ENCODE data around the gene TBC1D2.
"Not testable (repeated sequence)": the region's sequence is repeated elsewhere in the genome, so short reads cannot be mapped to it uniquely, and the experiment has no call there.

The TBC1D2 gene

DNA sequence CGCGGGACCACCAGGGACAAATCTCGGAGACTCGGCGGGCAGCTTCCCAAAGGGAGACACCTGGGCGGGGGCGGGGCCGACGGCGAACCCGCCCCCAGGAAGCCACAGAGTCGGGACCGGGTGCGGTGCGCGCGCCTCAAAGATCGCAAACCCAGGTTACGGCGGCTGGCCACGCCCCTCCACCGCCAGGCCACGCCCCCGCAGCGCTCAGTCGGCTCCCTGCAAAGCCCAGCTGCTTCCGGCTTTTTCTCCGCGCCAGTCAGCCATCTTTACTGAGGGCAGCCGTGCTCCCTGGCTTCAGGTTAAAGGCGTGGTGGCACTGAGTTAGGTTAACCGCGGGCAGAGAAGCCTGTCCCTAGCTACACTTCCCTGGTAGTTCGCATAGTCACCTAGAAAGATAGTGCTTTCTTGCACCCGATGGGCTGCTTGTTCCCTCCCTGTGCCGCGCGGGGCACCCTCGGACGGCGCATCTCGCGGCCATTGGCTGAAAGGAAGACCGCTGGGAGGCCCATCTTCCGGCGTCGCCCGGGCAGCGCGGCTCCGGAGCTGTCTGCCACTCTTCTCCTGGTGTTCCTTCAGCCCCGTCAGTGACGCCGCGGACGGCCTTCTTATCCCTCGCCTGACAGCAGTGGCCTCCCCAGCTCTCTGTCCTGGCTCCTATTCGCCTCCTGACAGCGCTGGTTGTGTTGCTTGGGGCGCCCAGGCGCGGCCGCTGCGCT, at the start of gene TBC1D2:
TSS of gene TBC1D2 (minus strand) at position 72 of the 719 bp plus-strand sequence. CDS start 108 bp downstream, outside the sequence.
- DNase-seq (ENCODE audit: low read depth in 3 of 3, low spot score in 1 of 3): peak; percentile 94 to 98 (median 97)

GRCh38 chr9:98304381-98304780, 48.9 kb upstream of the TBC1D2 start:
- DNase-seq (ENCODE audit: low read depth in 3 of 3, low spot score in 1 of 3): no peak

DNA sequence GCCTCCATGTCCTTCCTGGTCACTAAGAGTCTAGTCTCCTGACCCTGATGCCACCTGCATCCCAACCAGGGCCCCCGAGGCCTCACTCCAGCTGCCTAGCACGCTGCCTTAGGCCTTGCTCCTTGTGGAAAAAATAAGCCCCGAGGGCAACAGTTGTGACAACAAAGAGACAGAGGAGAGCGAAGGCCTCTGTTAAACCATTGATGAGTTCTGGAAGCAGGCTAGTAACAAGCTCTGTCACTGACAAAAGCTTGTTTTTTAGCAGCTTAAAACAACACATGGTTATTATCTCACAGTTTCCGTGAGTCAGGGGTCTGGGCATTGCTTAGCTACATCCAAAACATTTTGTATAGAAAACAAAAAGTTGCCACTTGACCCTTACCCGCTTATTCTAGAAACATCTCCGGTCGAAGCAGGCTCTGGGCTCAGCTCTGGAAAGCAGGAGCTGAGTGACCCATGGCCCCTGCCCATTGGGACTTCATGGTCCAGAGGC, 48.2 kb upstream of the TBC1D2 start:
- DNase-seq (ENCODE audit: low read depth in 3 of 3, low spot score in 1 of 3): no peak

DNA sequence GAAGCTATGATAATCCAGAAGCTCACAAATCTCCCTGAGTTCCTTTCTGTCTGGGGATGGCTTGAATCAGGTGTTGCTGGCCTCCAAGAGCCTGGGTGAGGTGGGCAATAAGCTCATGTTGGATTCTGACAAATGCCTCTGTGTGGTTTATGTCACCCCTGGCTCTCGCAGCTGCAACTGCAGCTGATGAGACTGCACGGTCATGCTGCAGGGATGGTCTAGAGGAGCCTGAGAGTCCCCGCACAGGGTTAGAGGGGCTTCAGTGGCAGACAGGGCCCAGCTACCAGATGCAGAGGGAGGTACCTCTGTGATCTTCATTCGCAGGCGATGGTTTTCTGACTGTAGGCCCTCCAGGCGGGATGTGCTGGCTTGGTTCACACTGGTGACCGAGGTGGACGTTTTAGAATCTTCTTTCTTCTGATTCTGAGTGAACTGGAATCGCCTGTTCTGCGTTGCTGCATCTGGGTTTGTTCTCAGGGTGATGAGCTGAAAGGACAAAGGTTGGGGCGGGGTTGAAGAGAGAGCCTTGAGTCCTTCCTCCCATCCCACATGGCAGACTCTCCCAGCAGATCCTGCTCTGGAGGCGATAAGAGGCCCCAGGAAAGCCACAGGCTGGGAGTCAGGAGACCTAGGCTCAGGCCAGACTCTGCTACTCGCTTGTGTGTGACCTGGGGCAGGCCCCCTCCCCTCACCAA, 47.6 kb upstream of the TBC1D2 start:
- DNase-seq (ENCODE audit: low read depth in 3 of 3, low spot score in 1 of 3): no peak

DNA sequence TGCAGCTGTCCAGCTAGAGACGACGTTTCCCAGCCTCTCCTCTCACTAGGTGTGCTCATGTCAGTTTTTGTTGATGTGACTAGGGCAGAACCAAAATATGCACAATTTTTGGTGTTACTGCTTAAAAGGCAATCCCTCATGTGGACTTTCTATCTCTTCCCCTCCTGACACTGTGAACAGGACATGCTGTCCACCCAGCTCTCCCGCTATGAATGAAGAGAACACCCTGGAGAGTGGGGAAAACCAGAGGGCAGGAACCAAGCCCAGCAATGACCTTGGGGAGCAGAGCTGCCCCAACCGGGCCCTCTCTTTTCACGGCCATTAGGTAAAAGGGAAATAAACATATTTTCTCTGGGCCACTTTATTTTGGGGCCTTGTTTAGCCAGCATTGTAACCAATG, 46.7 kb upstream of the TBC1D2 start:
- DNase-seq (ENCODE audit: low read depth in 3 of 3, low spot score in 1 of 3): no peak

DNA sequence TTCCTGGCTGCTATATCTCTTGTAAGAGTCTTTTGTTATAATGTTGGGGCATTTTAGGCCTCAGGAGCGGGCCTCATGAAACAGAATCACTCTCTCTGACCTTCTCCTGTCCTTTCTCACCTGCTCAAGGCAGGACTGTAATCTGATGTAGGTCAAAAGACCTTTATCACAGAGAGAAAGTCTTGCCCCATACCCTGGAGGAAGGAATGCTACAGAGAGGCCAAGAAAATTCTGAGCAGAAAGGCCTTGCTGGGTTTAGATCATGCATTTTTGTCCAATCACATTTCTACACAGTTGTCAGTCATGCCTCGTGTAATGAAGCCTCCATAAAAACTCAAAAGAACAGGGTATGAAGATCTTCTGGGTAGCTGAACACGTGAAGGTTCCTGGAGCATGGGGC, 45.2 kb upstream of the TBC1D2 start:
- DNase-seq (ENCODE audit: low read depth in 3 of 3, low spot score in 1 of 3): no peak

DNA sequence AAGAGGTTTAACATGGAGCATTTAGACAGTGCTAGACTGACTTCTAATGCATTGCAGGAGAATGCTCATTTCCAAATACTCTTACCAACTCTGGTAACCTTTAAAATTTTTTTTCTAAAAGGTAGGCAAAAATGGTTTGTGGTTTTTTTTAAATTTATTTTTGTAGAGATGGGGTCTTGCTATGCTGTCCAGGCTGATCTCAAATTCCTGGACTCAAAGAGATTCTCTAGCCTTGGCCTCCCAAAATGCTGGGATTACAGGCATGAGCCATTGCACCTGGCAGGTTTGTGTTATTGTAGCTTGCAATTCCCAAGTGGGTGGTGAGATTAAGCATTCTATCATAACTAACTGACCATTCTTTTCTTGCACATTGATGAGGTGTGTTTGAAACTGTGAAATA, 43.0 kb upstream of the TBC1D2 start:
- no peak for DNase-seq (ENCODE audit: low read depth in 3 of 3, low spot score in 1 of 3)

DNA sequence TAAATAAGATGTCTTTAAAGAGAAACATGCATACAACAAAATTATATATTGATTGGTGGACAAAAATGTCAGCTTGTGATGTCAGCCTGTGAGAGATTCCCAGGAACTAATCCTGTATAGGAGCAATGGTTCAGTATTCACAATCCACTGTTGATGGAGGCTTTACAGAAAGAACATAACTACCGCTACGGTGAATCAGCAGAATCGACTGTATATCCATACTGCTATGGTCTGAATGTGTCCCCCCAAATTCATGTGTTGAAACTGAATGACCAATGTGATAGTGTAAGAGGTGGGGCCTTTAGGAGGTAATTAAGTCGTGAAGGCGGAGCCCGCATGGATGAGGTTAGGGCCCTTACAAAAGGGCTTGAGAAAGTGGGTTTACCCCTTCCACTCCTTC, 40.4 kb upstream of the TBC1D2 start:
- no peak for DNase-seq (ENCODE audit: low read depth in 3 of 3, low spot score in 1 of 3)

DNA sequence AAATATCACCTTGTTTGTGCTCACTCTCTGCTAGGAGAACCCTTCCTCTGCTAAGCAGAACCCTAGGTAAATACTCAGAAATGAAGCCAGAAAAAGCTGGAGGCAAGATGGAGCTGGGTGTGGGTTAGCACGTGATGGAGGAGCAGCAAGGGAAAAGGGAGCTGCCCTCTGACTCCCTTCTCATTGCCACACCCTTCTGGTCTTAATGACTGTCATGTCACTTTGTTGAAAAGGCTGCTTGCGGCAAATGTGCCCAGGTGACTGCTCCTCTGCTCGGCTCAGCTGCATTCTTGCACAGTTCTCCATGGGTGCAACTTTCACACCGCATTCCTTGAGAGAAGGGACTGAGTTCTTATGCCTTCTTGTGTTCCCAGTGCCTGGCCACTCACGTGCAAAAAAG, 36.4 kb upstream of the TBC1D2 start:
- no peak for DNase-seq (ENCODE audit: low read depth in 3 of 3, low spot score in 1 of 3)

GRCh38 chr9:98290411-98290810, 35.0 kb upstream of the TBC1D2 start:
- DNase-seq (ENCODE audit: low read depth in 3 of 3, low spot score in 1 of 3): no peak

- no peak for DNase-seq (ENCODE audit: low read depth in 3 of 3, low spot score in 1 of 3)
Measured at GRCh38 chr9:98289614-98290201, 34.3 kb upstream of the TBC1D2 start.

GRCh38 chr9:98288881-98289280, 33.4 kb upstream of the TBC1D2 start:
- DNase-seq (ENCODE audit: low read depth in 3 of 3, low spot score in 1 of 3): no peak

GRCh38 chr9:98287384-98287783, 31.9 kb upstream of the TBC1D2 start:
- no peak for DNase-seq (ENCODE audit: low read depth in 3 of 3, low spot score in 1 of 3)

DNA sequence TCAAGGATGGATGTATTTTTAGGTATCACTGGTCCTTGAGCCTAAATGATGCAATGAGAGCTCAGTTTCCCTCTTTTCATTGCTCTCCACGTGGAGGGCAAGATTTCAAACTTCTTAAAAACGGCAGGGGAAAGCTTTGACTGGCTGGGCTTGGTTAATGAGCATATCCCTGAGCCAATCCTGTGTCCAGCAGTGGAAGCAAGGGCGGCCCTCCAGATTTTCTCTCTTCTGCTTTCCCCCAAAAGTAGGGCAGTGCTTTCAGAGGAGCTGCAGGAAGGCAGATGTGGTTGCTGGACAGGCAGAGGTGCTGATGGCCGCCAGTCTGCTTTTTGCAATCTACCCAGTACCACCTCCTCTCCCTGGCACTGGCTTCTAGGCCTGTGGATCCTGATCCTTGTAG, 30.0 kb upstream of the TBC1D2 start:
- DNase-seq (ENCODE audit: low read depth in 3 of 3, low spot score in 1 of 3): no peak

DNA sequence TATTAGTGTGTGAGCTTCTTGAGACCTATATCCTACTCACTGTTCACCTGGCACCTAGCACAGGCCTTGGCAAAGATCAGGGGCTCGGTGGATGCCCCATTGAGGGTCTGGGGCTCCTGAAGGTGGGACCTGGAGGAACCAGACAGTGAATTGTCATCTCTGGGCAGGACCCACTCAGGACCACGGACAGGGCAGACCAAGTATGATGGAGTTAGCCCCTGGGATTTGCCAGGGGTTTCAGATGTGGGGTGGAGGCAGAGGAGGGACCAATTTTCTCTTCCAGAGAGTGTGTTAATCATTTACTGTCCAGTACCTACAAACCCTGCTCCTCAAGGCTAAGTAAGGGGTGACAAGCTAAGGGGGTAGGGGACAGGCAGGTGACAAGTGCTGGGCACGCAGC, 29.3 kb upstream of the TBC1D2 start:
- DNase-seq (ENCODE audit: low read depth in 3 of 3, low spot score in 1 of 3): no peak

DNA sequence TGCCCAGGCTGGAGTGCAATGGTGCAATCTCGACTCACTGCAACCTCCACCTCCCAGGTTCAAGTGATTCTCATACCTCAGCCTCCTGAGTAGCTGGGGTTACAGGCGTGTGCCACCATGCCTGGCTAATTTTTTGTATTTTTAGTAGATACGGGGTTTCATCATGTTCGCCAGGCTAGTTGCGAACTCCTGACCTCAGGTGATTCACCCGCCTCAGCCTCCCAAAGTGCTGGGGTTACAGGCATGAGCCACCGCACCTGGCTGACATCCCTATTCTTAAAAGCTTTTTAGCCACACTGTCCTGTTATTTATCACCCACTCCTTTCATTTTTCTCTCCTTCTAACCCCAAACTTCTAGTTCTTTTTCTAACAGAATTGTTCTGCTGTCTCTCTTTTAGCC, 27.7 kb upstream of the TBC1D2 start:
- not testable (repeated sequence) for DNase-seq (ENCODE audit: low read depth in 3 of 3, low spot score in 1 of 3)

GRCh38 chr9:98281281-98281680, 25.8 kb upstream of the TBC1D2 start:
- no peak for DNase-seq (ENCODE audit: low read depth in 3 of 3, low spot score in 1 of 3)

DNA sequence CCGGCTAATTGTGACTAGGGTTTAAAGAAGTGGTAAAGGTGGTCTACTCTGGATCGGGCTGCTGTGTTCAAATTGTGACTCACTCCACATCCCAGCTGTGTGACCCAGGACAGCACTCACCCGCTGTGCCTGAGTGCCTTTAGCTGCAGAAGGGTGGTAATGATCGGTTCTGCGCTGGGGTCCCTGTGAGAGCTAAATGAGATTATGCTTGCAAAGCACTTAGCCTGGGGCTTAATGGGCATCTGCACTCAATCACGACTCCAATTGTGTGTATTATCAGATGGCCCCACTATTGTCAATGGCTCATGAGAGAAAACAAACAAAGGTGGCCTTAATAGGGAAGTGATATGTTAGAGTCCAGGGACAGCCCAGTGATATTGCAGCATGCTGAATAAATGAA, 25.1 kb upstream of the TBC1D2 start:
- DNase-seq (ENCODE audit: low read depth in 3 of 3, low spot score in 1 of 3): no peak

DNA sequence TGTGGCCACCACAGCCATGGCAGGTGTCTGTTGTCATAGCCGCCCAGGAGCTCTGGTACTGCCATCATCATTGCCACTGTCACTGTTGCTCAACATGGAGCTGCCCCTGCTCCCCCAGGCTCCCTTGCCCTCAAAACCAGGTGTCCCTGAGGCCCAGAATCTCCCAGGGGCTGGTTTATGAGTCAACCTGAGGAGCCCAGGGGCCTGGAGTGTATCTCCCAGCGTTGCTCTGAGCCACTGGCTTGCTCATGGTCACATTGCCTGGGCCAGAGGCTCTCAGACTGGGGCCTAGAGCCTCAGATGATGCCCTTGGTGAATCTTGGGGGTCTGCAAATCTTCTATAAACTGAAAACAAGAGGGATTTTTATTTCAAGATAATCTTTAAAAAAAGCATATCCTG, 24.7 kb upstream of the TBC1D2 start:
- DNase-seq (ENCODE audit: low read depth in 3 of 3, low spot score in 1 of 3): no peak

DNA sequence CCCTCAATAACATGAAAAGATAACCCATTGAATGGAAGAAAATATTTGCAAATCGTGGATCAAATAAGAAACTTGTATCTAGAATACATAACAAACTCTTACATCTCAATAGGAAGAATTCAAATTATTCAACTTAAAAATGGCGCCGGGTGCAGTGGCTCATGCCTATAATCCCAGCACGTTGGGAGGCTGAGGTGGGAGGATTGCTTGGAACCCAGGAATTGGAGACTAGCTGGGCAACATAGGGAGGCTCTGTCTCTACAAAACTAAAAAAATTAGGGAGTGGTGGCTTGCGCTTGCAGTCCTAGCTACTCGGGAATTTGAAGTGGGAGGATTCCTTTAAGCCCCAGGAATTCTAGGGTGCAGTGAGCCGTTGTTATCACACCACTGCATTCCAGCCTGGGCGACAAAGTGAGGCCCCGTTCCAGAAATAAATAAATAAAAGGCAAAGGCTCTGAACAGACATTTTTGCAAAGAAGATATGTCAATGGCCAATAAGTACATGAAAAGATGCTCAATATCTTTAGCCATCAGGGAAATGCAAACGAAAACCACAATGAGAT, 21.5 kb upstream of the TBC1D2 start:
- no peak for DNase-seq (ENCODE audit: low read depth in 3 of 3, low spot score in 1 of 3)

DNA sequence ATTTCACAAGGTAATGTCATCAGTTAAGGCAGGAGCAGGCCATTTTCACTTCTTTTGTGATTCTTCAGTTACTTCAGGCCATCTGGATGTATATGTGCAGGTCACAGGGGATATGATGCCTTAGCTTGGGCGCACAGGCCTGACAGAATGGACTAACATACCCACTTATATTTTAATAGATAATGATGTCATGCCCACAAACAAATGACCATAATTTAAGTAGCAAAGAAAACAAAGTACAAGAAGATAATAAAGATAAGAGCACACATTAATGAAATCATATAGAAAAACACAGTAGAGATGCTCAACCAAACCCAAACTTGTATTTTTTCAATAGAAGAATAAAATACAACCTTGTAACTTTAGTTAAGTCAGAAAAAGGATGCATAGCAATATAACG, 19.7 kb upstream of the TBC1D2 start:
- DNase-seq (ENCODE audit: low read depth in 3 of 3, low spot score in 1 of 3): no peak

- DNase-seq (ENCODE audit: low read depth in 3 of 3, low spot score in 1 of 3): no peak
Measured at GRCh38 chr9:98272083-98272482, 16.6 kb upstream of the TBC1D2 start.

Measured in stimulated activated CD4-positive, alpha-beta T cell treated with anti-CD3 and anti-CD28 coated beads, TNF-alpha, amount 100 ng/mL, for 1 hour (primary cell).